ENCODE data around the gene RIPPLY3.
A peak's percentile ranks its signal among the peaks of the same experiment; 100 is the strongest.

RIPPLY3 gene

DNA sequence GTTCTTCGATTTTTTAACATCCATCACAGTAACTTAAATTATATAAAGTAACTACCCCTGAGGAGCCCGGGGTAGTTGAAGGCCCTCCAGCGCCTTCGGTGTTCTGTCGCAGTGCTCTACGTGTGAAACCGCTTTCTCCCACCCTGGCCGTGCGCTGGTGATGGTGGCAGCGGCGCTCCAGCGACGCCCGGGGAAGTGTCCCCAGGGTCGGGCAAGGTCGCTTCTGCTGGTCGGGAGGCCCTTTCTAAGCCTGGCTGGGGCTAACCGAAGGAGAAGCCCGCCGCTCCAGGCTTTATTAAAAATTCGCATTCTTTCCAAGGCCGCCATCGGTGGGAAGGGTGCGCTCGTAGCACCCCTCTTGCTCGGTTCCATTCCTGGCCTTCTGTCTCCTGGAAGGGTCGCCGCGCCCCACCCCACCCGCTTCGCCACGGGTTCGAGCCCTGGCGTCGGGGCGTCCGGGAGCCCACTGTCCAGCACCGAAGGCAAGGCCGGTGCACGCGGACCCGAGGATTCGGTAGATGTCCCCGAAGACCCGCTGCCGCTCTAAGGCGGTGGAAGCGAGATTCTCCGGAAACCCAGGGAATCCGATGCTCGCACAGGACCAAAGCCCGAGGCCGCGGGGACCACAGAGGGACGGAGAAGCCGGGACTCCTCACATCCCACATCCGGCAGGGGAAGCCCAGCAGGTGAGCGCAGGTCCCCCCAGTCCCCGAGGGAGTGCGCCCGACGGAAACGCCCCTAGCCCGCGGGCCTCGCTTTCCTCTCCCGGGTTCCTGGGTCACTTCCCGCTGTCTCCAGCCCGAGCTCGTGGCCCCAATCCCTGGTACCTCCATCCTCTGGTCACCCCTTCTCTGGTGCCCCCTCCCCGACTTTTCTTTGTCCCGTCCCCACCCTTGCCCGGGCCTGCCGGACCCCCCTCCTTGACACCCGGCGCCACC lies 685 bp upstream of the RIPPLY3 start:
- Histone ChIP-seq H3K4me1 (ENCODE audit: insufficient read depth, poor library complexity, severe bottlenecking) (no peaks in the 10 kb centered on the region), H3K4me3 (ENCODE audit: severe bottlenecking) (peak overlapping the region; percentile 42), H3K27ac (ENCODE audit: poor library complexity, severe bottlenecking) (no peak overlapping the region), H3K27me3 (ENCODE audit: insufficient read depth, poor library complexity, severe bottlenecking) (no peaks in the 10 kb centered on the region), H3K36me3 (ENCODE audit: low read depth) (no peaks in the 10 kb centered on the region), H3K9me3 (ENCODE audit: severe bottlenecking) (no peaks in the 10 kb centered on the region)
- TF ChIP-seq, protein P1, sequence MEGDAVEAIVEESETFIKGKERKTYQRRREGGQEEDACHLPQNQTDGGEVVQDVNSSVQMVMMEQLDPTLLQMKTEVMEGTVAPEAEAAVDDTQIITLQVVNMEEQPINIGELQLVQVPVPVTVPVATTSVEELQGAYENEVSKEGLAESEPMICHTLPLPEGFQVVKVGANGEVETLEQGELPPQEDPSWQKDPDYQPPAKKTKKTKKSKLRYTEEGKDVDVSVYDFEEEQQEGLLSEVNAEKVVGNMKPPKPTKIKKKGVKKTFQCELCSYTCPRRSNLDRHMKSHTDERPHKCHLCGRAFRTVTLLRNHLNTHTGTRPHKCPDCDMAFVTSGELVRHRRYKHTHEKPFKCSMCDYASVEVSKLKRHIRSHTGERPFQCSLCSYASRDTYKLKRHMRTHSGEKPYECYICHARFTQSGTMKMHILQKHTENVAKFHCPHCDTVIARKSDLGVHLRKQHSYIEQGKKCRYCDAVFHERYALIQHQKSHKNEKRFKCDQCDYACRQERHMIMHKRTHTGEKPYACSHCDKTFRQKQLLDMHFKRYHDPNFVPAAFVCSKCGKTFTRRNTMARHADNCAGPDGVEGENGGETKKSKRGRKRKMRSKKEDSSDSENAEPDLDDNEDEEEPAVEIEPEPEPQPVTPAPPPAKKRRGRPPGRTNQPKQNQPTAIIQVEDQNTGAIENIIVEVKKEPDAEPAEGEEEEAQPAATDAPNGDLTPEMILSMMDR (IDR thresholded peaks at IDR 0.05; ENCODE audit: poor library complexity, severe bottlenecking), result no peak
- DNase-seq (ENCODE audit: low spot score) (no peak), ATAC-seq (ENCODE audit: low read depth) (no peak)

DNA sequence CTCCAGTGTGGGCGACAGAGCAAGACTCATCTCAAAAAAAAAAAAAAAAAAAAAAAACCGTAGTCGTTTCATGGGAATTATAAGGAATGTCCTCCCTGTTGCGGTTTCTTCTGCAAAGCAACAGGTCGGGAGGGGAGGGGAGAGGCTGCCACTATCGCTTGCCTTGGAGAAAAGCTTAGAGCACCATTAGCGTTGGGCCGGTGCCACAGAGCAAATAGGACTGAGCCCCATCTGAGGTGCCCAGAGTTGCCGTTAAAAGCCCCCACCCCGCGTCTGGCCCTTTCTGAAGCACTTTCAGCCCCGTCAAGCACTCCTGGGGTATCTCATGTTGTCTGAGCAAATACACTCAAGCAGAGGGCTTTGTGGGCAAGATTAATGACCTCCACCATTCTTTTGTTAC lies 2.2 kb downstream of the RIPPLY3 start:
- TF ChIP-seq, protein P1 (IDR thresholded peaks at IDR 0.05; ENCODE audit: poor library complexity, severe bottlenecking), result no peak
- no peaks in the 10 kb centered on the region for H3K4me1 ChIP-seq (ENCODE audit: insufficient read depth, poor library complexity, severe bottlenecking)
- no peak for DNase-seq (ENCODE audit: low spot score)
- no peak for ATAC-seq (ENCODE audit: low read depth)
- no peaks in the 10 kb centered on the region for H3K36me3 ChIP-seq (ENCODE audit: low read depth)
- H3K27ac ChIP-seq (ENCODE audit: poor library complexity, severe bottlenecking), result no peak overlapping the region
- no peaks in the 10 kb centered on the region for H3K9me3 ChIP-seq (ENCODE audit: severe bottlenecking)
- no peak overlapping the region for H3K4me3 ChIP-seq (ENCODE audit: severe bottlenecking)
- no peaks in the 10 kb centered on the region for H3K27me3 ChIP-seq (ENCODE audit: insufficient read depth, poor library complexity, severe bottlenecking)

DNA sequence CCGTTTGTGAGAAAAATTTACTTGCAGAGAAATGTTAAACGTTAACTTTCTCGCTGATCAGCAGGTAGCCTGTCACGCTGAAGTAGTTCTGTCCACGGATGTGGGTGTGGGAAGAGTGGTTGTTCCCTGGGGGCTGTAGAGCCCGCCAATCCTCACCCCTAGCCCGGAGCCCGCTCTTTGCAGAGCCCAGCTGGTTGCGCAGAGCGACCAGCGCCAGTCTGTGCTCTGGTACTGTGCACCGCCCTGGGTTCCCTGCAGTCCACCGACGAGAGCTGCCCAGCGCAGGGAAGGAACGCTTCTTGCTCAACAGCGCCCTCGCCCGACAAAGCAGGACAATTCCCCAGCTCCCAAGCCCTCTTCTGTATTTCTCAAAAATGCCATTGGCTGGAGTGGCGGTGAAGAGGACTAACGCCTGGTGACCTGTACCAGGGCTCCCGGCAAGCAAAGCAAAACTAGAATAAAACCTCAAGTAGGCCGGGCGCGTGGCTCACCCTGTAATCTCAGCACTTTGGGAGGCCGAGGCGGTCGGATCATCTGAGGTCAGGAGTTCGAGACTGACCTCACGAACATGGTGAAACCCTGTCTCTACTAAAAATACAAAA lies 3.3 kb downstream of the RIPPLY3 start:
- no peaks in the 10 kb centered on the region for H3K36me3 ChIP-seq (ENCODE audit: low read depth)
- TF ChIP-seq, protein P1 (IDR thresholded peaks at IDR 0.05; ENCODE audit: poor library complexity, severe bottlenecking), result peak; percentile 91
- no peaks in the 10 kb centered on the region for H3K4me1 ChIP-seq (ENCODE audit: insufficient read depth, poor library complexity, severe bottlenecking)
- no peak overlapping the region for H3K27ac ChIP-seq (ENCODE audit: poor library complexity, severe bottlenecking)
- peak overlapping the region; percentile 6 for H3K4me3 ChIP-seq (ENCODE audit: severe bottlenecking)
- peak; percentile 89 for ATAC-seq (ENCODE audit: low read depth)
- peak; percentile 74 for DNase-seq (ENCODE audit: low spot score)
- no peaks in the 10 kb centered on the region for H3K9me3 ChIP-seq (ENCODE audit: severe bottlenecking)
- no peaks in the 10 kb centered on the region for H3K27me3 ChIP-seq (ENCODE audit: insufficient read depth, poor library complexity, severe bottlenecking)

DNA sequence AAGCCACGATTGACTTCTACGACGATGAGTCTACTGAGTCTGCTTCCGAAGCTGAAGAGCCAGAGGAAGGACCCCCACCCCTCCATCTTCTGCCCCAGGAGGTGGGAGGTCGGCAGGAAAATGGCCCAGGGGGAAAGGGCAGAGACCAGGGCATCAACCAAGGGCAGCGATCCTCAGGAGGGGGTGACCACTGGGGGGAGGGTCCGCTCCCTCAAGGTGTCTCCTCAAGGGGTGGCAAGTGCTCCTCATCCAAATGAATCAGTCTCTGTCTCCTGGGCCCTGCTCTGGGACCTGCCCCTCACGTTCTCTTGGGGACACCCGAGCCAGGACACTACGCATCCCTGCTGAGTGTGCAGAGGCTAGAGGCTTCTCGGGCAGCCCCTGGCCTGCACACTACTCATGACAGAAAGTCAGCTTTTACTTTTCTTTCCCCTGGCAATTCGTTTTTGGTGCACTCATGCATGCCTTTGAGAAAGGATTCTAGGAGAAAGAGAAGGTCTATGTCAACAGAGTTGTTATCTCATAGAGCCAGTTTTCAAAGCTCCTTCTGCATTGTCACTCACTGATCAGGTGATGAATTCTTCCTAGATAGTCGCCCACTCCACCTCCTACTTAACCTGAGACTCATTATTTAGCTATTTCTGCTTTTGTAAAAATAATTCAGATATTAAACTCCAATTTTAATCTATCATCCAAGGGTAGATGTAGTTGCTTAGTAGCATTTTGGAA lies 11.6 kb downstream of the RIPPLY3 start:
- H3K27ac ChIP-seq (ENCODE audit: poor library complexity, severe bottlenecking), result no peak overlapping the region
- no peak for ATAC-seq (ENCODE audit: low read depth)
- TF ChIP-seq, protein P1 (IDR thresholded peaks at IDR 0.05; ENCODE audit: poor library complexity, severe bottlenecking), result no peak
- H3K36me3 ChIP-seq (ENCODE audit: low read depth), result no peaks in the 10 kb centered on the region
- H3K9me3 ChIP-seq (ENCODE audit: severe bottlenecking), result no peaks in the 10 kb centered on the region
- no peak for DNase-seq (ENCODE audit: low spot score)
- H3K4me1 ChIP-seq (ENCODE audit: insufficient read depth, poor library complexity, severe bottlenecking), result no peaks in the 10 kb centered on the region
- no peak overlapping the region for H3K4me3 ChIP-seq (ENCODE audit: severe bottlenecking)
- H3K27me3 ChIP-seq (ENCODE audit: insufficient read depth, poor library complexity, severe bottlenecking), result no peaks in the 10 kb centered on the region

Measured in RWPE2 (cell line).